Measurements from ENCODE around the gene FSTL4.

The FSTL4 gene

DNA sequence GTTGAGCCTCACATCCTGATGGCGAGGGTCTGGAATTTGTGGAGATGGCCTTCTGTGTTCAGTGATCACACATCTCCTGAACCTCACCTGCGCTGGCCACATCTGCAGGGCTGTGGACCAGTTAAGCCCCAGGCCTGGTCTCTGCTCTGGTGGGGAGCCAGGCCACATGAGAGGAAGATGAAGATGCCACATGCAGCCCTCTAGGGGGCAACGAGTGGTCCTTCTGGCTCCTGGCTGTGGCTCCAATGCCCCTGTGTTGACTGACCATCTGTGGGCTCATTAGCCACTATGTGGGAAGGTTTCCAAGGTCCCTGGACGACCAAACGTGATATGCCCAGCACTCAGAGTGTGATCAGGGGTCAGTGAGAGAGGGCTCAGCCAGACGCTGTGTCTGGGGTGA lies 357.5 kb downstream of the FSTL4 start:
- no peak for DNase-seq

DNA sequence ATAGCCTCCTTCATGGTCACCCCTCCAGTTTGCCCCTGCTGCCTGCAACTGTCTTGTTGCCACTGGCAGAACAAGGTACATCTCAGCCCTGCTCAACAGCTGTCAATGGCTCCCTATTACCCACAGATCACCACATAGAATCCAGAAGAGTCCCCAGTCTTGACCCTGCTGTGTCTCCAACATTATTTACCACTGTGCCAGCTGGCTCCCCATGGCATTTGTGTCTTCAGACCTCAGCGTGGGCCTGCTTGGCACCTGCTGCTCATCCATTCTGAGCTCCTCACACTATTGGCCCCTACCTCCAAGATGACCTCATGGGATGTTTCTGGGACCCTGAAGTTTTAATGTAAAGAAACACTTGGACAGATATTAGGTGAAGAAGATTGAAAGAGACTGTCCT lies 358.7 kb downstream of the FSTL4 start:
- DNase-seq, result no peak

DNA sequence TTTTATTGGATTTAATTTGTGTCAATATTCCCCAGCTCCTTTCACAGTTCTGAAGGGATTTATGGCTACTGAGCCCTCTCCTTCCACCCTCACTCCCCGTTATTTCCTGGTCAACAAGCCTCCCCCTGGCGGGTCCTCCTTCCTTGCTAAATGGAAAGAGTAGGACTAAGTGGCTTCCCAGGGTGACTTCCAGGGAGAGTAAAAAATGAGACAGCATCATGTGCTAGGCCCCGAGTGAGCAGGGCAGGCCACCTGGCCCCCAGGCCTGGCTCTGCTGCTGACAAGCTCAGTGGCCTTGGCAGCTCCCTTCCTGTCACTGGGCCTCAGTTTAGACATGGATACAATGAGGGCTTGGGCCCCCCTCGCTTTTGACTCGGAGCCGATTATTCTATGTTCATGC lies 359.3 kb downstream of the FSTL4 start:
- DNase-seq, result no peak

DNA sequence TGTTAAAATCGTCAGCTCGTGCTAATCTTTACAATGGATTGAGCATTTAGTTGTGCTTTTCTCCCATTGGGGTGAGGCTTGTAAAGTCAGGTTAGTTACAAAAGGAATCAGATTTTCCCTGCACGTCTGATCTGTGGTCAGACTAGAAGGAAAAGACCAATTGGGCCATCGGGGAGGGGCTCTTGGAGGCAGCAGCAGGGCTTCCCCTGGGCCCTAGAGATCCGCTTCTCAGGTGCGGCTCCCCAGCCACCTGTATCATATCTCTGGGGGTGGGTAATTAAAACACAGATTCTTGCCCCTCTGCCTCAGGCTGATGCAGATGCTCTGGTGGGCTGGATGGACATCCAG lies 360.2 kb downstream of the FSTL4 start:
- DNase-seq, result no peak

DNA sequence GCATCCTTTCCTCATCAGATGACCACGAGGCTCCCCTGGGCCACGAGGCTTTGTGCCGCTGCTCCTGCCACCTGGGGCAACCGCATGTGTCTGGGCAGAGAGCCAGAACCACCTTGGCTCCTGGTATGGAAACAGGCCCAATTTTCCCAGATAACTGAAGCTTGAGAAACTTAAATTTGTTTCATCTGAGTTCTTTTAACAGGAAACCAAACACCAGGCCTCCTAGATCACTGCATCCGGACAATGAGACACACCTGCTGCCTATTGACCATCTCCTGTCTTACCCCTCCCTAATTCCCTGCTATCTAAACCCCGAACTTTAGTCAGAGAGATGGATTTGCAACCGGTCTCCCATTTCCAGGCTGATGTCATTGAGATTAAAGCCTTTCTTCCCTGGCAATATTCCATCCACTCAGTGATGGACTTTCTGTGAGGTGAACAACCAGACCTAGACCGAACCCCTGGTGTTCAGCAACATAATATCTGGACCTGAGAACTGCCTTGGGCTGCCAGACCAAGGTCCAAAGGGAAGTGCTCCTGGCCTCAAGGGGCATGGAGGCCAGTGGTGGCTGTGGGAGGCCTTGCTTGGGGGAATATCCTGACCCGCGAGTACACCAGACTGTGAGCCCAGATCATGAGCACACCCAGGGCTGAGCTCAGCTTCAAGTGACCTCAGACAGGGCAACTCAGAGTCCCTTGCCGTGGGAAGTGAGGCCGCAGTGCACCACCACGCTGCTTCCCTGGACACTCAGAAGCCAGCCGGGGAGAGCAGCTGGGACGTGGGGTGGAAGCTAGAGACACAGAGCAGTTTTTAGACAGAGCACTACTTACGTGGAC lies 360.8 kb downstream of the FSTL4 start:
- no peak for DNase-seq

DNA sequence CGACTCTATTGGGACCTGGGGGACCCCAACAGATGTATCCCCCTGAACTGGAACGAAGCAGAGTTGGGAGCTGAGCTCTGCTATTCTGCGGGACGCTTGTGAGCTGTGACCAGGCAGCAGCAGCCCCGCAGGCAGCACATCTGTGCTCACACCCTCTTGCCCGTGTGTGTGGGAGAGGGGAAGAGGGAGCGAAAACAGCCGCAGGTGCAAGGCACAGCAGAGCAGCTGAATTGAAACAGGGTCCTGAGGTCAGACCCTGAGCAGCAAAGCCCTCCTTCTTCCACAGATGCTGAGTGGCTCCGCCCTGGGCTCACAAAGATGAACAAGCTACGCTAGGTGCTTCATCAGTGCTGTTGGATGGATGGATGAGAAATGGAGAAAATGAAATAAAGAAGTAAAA lies 361.8 kb downstream of the FSTL4 start:
- no peak for DNase-seq

DNA sequence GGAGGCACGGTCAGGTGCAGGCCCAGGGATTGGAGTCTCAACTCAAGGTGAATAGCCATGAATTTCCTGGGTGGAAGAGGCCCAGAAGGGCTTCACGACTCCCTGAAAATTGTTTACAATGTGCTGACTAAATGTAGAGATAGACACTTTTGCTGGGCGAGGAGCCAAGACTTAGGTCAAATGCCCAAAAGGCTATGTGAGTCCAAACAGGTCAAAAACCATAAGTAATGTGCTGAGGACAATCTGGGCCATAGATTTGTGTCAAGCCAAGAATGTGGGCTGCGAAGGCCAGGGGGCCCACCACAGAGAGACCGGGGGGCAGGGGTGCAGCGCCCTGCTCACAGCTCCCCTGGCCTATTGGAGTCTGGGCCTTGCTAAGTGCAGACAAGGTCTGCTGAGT lies 362.7 kb downstream of the FSTL4 start:
- no peak for DNase-seq

DNA sequence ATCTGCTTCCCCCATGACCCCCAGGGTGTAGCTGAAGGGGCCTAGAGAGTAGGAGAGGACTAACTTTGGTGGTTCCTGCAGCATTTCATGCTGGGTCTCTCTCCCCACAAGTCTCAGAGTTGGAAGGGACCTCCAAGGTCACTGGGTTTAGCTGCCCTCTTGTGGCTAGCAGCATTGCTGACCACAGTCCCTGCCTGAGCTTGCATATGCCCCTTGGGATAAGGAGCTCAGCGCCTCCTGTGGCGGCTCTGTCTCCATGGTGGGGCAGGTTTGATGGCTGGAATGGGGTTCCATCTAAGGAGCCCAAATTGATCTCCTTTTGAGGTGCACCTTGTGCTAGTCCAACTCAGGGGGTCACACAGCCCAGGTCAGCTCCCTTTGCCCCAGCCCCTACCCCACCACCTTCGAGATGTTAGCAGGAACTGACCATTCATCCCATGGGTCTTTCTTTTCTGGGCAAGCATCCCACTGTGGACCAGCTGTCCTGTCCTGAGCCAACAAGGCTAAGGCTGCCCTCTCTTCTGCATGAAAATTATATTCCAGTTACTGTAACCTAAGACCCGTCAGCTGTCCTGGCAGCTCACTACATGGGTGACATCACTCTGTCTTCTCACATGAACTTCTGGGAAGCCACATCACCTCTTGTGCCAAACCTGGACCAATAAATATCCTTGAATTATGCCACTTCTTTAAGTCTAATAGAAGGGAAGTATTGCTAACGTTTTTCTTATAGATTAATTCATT lies 364.3 kb downstream of the FSTL4 start:
- DNase-seq, result peak; percentile 19

DNA sequence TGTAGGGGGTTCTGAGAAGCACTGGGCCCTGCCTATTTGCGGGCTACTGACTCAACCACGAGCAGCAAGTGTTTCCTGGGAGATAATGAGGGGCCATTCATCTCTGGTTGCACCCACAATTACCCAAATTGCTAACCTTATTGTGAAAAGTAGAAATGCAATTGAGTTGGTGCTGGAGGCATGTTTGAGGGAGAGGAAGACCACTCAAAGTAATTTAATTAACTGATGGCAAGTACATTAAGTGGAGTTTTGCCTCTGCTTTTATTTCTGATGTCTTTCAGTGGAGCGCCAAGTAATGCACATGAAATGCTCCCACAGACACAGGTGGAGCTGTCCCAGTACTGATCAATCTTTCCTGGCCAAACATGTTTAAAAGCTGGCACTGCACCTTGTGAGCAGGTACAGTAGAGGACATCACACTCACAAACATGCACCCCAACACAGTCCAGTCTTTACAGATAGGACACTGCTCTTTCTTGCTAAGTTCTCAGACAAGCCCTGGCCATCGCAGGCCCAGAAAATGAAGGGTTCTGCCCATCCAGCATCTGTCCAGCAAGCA lies 365.1 kb downstream of the FSTL4 start:
- DNase-seq, result no peak

DNA sequence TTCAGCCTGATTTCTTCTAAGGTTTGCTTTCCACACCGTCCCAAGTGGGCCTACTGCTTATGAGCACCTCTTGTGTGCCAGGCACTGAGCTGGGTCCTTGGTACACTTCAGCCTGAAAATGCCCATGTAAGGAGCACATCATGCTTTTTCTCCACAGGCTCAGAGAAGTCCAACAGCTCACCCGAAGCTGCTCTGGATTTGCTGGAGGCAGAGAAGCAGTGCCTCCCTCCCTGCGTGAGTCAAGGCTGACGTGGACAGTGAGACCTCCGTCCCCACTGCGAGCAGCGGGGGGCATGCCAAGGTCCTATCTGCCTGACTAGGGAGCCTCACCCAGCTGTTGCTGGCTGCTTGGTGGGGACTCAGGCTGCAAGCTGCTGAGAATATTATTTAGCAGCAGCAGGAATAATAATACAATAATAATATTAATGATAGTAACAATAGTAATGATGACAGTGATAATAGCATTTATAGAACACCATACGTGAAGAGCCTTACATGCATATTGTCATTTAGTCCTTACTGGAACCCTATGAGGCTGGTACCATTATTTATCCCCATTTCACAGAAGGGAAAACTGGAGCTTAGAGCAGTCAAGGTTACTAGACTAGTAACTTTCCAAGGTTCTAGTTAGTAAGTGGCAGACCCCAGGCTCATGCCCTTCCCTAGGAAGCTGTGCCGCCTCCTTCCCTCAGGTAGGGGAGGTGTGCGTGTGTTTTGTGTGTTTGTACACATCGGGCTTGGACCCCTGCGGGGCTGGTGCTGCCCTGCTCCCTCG lies 365.8 kb downstream of the FSTL4 start:
- no peak for DNase-seq

DNA sequence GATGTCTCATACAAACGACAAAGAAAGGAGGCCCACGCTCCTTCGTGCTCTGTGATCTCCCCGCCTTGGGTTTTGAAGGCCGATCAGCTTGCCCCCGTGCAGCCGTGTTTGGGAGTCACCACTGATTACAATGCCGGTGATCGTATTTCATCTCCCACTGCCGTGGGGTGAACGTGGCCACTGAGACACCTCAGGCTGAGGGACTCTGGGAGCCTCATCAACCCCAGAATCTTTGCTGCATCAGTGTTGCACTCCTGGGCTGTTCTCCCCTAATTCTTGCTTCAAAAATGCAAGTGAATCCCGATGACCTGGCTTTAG lies 366.3 kb downstream of the FSTL4 start:
- no peak for DNase-seq

DNA sequence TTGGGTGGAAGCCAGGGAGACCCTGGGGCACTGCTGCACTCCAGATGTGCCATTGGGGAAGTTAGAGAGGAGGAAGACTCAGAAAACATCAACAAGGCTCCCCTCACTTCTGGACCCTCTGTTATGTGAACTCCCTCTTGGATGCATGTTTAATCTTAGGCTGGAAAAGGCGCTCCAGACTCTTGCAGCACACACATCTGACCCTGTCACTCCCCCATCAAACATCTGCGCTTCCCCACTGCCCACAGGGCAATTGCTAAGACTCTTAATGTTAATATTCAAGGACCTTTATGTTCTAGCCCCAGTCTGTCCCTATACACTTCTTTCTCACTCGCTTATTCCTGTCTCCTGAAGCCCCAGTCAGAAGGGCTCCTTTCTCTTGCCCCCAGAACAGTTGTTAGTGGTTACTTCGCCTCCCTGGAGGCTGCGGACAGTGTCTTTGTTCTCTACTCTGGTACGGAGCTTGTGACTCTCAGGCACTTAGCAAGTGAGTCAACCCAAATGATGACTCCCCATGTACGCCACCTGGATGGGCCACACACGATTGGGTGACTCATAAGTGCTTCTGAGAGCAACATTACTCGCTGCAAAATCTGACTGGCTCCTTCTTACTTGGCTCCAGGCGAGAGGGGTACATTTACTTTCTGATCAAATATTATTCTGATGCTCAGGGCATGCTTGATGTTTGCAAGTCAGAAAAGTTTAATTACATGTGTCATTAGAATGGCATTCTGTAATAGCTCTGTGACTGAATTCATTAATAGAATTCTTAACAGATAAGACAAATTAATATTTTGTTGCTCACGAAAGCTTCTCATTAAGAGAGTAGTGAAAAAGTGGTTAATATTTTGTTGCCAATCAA lies 366.9 kb downstream of the FSTL4 start:
- peak; percentile 86 for DNase-seq

DNA sequence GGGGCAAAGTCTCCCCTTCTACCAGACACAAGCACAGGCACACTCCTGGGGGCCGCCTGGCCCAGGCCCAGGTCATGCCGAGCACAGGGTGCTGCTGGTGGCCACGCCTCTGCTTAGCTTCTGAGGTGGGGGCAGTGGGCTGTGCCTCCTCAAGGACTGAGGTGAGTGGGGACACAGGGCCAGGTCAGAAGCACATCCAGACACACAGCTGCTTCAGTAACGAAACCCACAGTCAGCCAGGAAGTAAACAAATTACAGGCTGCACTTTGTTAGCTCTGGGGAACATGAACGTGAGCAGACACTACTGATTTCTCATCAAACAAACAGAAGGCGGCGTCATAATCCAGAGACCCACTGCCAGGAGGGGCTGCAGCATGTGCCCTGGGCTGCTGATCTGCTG lies 368.1 kb downstream of the FSTL4 start:
- DNase-seq, result no peak

DNA sequence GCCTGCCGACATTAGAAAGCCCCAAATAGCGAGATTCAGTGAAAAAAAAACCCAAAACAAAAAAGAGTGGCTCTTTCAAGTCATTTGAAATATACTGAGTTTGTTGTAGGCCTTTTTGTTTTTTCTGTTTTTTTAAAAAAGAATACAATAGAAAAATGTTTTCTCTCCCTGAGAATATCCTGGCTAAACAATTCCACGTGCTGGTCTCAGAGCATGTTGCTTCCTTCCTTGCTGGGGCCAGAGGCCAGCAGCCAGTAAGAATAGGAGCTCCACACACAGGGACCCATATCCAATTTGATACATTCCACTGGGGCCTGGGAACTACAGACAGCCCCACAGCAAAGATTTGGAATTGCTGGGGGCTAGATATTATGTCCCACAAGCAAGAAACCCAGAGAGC lies 369.1 kb downstream of the FSTL4 start:
- no peak for DNase-seq

DNA sequence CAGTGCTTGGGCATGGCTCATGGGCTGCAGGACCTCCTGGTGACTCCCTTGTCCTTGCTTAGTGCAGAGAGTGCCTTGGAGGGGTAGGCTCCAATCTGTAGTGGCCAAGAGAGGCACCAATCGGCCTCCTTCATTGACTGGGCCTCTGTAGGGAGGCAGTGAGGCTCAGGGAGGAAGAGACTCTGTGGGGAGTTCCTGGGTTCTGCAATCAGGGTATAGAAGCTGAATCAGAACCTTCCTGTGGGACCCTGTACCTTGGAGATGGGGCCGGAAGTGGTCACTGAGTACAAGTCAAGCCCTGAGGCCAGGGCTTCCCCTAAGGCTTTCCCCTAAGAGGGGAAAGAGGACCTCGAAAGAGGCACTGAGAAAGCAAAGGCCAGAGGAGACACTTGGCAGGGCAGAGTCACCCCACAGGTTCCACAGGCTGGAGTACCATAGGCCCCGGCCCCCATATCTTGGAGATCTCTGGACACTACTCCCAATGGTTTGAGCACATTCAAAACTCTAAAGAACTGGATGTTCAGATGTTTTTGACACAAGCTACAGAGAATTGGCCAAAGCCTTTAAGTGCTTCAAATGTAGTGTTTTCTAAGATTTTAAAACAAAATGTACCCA lies 370.0 kb downstream of the FSTL4 start:
- DNase-seq, result no peak

DNA sequence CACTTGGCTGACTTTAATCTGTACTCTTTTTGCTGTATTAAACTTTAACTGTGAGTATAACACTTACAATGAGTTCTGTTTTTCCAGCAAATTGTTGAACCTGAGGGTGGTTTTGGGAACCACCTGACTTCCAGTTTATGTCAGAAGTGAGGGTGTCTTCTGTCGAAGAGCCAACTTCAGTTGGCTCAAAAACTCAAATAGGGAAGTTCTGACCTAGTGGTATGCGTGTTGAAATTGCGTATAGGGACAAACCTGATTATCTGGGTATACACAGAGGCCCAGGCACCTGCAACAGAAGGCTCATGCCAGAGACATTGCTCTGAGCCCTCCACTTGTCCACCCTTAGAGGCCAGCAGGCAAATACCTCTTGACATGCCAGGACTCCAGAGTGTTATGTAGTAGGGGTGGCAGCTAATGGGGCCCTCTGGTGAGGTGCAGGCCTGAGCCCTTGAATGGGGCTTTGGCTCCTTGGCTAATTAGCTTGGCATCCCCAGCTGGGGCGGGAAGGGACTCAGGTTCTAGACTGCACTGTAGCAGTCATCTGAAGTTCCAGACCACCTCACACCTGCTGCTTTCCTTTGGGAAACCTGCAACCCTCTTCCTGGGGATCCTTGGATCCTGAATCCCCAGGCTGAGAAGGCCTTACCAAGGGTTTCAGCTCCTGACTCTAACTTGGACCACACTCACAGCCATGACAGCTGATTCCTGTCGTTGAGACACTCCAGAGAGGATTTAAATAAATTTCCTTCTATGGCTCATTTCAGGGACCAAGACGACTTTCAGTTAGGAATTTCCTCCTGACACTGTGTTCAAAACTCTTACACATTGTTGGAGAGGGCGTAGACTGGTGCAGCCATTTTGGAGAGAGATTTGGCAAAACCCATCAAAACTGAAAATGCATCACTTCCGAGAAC lies 370.9 kb downstream of the FSTL4 start:
- no peak for DNase-seq

DNA sequence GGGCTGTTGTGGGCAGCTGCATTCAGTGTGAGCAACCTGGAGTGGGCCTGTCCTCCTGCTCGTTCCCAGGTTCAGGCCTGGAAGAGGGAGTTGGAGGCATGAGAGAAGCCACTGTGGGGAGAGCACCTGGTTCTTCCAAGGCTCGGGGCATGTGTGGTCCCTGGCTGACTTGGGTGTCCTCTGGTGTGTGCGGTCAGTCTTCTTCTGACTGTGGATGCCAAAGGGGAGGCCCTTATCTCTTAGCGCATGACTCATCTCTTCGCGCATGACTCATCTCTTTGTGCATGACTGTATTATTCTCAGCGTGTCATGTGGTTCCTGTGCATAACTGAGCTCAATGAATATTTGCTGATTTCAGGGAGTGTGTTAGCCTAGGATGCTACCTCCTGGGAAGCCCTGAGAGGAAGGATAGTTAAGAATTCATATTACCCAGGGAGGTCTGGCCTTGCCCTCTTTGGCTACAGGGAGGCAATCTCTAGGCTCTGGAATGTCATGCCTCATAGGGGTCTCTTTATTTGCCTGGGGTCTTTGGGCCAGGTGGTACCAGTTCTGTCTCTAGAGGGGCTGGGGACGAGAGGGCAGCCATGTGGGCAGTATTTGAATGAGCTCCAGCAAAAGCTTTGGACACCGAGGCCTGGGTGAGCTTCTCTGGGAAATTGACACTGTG lies 371.8 kb downstream of the FSTL4 start:
- DNase-seq, result peak; percentile 92

DNA sequence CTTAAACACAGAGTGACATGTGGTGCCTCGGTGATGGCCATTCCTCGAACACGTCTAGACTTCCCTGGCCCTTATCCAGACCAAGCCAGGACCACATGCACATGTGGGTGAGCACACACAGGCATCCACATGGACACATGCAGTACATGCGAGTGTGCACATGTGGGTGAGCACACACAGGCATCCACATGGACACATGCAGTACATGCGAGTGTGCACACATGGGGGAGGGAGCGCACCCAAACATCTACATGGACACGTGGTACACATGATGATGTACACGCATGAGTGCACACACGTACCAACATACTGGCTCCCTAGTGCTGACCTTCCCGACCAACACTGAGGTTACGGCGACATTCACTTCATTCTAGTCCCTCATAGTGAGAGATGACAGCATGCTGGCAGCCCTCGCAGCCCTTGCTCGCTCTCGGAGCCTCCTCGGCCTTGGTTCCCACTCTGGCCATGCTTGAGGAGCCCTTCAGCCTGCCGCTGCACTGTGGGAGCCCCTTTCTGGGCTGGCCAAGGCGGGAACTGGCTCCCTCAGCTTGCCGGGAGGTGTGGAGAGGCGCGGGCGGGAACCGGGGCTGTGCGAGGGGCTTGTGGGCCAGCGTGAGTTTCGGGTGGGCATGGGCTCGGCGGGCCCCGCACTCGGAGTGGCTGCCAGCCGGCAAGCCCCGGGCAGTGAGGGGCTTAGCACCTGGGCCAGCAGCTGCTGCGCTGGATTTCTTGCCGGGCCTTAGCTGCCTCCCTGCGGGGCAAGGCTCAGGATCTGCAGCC lies 373.7 kb downstream of the FSTL4 start:
- DNase-seq, result no peak

DNA sequence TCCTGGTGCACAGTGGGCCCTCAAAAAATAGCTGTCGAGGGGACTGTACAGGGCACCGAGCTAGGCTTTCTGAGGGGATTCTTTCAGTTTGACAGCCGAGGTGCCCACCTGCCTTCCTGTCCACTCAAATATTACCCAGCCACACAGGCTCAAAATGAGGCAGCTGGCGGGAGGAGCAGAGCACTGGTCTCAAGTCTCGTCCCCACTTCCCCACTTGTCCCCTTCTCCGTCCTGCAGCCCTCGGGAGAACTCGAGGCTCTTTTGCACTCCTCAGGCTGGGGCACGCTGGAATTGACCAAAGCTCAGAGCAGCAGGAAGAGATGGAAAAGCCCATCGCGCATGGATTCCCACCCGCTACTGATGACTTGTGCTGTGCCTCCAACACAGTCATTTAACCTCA lies 375.4 kb downstream of the FSTL4 start:
- no peak for DNase-seq
